Smooth muscle cell of the brain vasculature (primary cell): Measurements from ENCODE around the gene MAML1.
"Not testable (repeated sequence)": the region's sequence is repeated elsewhere in the genome, so short reads cannot be mapped to it uniquely, and the experiment has no call there.

Experiments used
- DNase-seq: peaks from one replicate; pipeline ENCODE4 v3.0.0-alpha.2; 2012; ENCODE audit warnings: low read depth, low spot score

The MAML1 gene

DNA sequence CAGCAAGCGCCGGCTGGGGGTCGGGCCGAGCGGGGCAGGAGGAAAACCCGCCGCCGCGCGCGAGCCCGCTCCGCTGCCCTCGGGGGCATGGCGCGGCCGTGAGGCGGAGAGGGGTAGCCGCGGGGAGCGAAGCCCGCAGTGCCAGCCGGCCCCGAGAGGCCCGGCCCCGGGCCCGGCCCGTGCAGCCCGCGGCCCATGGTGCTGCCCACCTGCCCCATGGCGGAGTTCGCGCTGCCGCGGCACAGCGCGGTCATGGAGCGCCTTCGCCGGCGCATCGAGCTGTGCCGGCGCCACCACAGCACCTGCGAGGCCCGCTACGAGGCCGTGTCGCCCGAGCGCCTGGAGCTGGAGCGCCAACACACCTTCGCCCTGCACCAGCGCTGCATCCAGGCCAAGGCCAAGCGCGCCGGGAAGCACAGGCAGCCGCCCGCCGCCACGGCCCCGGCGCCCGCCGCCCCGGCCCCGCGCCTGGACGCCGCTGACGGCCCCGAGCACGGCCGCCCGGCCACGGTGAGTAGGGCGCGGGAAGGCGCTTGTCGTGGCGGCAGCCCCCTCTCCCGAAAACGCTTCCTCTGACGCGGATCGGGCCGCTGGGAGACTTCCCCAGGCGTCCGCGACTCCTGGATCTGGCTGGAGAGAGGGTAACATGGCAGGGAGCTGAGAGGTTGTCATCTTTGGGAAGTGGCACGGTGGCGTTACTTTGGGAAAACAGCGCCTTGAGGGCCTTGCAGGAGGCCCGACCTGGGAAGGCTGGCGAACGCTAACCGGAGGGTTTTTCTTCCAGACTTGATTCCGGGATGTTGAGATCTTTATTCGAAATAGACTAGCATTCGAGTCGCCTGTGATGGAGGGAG is 523 bp downstream of the MAML1 start:
- no peak for DNase-seq

DNA sequence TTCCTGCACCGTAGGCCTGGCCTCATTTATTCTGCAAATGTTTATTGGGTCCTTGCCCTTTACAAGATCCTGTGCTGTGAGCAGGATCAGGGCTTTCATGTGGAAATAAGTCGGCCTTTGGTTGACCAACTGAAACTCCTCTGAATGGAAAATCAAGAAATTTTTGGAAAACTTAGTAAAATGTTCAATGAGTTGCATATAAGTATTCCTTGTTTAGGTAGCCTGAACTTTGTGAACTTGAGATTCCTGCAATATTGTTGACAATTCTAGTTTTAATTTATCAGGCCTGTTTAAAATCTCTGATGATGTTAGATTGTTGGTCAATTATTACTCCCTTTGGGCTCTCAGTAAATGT is 1.1 kb downstream of the MAML1 start:
- no peak for DNase-seq

DNA sequence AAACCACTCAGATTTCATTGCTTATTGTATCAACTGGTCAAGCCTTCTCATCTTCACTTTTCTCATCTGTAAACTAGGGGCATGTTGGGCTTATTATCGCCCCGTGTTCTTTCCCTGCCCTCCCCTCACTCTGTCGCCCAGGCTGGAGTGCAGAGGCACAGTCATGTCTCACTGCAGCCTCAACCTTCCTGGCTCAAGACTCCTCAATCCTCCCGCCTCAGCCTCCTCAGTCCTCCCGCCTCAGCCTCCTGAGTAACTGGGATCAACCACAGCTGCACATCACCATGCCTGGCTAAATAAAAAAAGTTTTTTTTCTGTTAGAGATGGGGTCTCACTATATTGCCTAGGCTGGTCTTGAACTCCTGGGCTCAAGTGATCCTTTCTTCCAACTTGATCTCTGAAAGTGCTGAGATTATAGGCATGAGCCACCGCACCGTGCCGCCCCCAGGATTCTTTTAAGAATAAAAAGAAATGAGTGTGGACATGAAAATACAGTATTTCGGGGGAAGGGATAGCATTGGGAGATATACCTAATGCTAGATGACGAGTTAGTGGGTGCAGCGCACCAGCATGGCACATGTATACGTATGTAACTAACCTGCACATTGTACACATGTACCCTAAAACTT is 2.0 kb downstream of the MAML1 start:
- no peak for DNase-seq

DNA sequence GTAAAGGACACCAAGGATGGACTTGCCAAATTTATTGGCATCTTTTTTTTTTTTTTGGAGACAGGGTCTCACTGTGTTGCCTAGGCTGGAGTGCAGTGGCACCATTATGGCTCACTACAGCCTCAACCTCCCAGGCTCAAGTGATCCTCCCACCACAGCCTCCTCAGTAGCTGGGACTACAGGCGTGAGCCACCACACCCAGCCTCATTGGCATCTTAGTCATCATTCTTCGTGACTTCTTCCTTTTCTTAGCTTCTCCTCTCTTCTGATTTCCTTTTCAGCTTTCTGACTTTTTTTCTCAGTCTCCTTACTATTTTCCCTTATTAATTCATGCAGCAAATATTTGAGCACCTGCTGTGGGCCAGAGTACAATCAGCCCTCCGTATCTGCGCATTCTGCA is 6.1 kb downstream of the MAML1 start:
- no peak for DNase-seq

DNA sequence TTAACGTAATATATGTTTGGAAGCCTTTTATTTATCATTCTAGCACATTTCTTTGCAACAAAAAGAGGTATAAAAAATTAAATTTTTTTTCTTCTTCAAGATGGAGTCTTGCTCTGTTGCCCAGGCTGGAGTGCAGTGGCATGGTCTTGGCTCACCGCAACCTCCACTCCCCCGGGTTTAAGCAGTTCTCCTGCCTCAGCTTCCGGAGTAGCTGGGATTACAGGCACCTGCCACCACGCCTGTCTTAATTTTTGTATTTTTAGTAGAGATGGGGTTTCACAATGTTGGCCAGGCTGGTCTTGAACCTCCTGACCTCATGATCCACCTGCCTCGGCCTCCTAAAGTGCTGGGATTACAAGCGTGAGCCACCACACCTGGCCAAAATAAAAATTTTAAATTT is 11.5 kb downstream of the MAML1 start:
- not testable (repeated sequence) for DNase-seq

DNA sequence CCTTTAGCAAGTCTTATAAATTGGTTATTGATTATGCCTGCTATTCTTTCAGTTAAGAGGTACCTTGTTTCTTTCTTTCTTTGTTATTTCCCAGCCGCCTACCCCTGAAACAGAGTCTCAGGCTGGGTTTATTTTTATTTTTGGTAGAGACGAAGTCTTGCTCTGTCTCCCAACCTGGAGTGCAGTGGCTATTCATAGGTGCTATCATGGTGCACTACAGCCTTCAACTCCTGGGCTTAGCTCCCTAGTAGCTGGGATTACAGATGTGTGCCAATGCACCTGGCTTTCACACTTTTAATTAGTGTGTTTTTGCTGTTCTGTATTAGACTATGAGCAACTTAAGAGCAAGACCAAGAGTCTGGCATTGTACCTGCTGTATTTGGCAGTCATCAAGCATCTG is 14.2 kb downstream of the MAML1 start:
- no peak for DNase-seq

DNA sequence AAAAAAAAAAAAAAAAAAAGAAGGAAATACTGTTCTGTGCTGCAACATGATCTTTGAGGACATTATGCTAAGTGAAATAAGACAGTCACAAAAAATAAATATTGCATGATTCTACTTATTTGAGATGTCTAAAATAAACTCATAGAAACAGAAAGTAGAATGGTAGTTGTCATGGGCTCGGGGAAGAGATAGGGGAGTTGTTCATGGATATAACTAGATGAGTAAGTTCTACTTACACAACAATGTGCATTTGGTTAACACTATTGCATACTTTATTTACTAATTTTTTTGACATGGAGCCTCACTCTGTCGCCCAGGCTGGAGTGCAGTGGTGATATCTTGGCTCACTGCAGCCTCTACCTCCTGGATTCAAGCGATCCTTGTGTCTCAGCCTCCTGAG is 15.2 kb downstream of the MAML1 start:
- DNase-seq, result no peak

DNA sequence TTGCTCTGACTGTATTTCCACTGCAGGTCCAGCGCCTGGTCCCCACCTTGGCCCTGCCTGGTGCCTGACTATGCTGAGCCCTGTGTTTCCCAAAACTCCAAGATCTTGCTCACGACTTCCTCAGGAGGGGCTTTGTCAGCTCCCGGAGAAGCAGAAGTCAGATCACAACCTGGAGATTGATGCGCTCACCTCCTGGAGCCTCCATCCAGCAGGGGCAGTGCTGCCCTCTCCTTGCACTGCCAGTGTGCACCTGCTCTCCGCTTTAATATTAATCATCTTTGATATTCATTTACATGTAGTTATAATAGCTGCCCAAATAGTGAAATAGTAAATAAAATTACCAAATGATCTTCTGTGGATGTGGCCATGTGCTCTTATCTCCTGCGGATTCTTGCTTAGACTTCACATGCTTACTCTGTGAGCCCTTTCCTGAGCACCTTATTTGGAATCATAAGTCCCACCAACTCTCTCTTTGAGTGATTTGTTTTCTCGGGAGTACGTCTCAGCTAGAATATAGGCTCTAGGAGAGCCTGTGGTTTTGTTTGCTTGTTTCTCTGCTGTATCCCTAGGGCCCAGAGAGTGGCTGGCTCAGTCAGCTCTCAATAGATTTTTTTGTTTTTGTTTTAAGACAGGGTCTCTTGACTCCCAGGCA is 17.4 kb downstream of the MAML1 start:
- no peak for DNase-seq

DNA sequence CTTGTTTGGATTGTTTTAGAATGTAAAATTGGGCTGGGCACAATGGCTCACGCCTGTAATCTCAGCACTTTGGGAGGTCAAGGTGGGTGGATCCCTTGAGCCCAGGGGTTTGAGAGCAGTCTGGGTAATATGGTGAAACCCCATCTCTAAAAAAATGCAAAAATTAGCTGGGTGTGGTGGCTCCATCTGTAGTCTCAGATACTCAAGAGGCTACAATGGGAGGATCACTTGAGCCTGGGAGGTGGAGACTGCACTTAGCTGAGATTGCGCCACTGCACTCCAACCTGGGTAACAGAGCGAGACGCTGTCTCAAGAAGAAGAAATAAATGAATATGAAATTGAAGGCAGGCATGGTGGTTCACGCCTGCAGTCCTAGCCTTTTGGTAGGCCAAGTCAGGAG is 21.3 kb downstream of the MAML1 start:
- DNase-seq, result no peak

DNA sequence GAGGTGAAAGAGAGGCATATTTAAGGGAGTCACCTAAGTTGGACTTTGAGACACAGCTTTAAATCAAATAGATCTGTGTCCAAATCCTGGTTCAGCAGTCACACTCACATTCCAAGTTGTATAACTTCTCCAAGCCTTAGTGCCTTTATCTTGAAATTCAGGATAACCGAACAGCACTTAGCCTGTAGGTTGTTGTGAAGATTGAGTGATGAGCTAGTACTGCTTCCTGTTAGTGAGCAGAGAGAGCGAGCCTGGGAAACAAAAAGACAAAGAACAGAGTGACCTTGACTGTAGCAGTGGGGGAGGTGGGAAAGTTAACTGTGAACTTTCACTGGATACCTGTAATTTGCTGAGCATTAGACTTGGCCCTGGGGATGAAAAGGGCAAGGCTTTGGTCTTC is 22.4 kb downstream of the MAML1 start:
- no peak for DNase-seq

DNA sequence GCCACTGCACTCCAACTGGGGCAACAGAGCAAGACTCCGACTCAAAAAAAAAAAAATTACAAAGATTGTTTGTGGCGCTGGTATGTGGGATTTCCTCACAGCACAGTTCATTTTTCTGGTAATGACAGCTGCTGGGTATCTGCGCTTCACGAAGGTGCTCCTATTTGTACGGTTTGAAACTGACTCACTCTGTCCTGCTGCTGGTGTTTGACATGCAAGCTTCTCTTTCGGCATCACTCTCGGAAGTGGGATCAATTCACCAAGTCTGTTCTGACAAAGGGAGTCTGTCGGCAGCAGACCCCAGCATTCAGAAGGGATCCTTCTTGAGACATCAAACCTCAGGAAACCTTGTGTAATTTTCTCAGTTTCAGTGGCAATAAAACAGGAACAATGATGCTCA is 26.3 kb downstream of the MAML1 start:
- no peak for DNase-seq

DNA sequence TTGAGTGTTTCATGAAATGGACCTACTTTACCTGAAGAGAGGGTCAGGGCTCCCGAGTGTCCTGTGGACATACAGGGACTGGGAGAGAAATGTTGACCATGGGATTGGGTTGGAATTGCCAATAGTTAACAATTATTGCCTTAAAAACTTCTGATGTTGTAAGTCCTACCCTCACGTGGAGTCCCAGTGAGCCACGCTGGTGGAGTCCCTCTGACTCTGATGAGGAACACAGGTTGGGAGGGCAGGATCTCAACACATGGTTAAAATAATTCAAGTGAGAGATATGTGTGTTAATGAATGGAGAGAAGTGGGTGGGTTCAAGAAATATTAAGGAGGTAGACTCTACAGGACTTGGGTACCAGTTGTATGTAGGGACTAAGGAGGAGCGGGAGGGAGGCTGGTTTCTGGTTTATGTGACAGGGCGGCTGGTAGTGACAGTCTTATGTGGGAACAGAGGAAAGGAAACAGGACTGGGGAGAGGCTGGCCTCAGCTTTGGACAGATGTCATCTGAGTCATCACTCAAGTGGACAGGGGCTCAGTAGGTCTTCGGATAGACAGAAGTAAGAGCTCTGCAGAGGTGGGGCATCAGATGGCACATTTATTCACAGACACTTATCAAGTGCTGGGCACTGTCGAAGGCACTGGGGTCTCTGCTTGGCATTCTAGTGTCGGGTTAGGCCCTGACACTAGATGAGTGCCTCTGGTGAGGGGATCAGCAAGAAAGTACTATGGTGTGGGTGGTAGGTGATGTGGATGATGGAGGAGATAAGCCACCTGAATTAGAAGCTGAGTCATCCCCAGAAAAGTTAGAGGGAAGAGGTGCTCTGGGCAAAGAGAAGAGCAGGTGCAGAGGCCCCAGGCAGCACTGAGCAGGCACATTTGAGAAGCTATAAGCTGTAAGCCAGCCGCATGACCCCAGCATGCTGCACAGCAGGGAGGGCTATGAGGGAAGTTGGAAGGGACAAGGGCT is 27.2 kb downstream of the MAML1 start:
- DNase-seq, result no peak

DNA sequence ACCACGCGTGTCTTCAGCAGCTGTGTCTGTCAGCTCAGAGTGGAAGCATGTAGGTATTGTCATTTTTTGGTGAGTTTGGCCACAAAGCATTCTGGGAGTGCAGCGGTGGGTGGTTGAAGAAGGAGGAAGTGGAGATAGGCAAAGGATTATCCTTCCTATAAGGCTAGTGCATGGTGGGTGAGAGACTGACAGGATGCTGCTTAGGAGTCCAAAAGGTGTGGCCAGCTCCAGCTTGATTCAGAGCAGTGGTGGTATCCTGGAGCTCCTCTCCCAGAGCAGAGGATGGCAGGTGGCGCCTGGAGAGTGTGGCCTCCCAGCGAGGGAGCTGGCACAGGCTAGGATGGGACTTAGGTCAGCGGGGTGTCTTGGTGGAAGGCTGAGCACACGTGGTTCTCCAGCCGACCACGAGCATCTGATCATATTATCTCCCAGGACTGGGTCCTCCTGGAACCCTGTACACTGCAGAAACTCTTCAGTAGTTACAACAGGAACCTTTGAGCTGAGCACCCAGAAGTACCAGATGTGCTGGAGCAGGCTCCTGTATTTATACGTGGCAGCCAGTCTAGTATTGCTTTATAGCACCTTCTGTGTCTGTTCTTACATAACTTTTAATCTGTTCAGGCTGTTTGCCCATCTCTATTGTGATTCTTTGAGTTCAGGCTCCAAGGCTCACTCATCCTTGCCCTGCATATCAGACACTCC is 29.6 kb downstream of the MAML1 start:
- no peak for DNase-seq

DNA sequence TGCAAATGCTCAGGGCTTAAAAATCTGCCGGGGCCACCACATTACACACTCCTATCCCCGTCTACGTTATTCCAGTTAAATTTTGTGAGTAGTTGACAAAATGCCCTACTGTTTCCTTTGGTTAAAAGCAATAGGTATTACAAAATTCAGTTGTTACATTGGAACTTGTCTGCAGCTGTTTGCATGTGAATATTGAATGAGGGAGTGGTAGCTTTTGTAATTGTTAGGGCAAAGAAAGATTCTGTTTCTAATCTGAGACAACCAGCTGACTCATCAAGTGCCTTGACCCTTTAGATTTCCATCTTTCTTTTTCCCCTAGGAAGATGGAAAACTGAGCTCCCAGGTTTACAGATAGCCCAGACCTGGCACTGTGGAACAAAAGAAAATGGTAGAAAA is 30.2 kb downstream of the MAML1 start:
- DNase-seq, result no peak

DNA sequence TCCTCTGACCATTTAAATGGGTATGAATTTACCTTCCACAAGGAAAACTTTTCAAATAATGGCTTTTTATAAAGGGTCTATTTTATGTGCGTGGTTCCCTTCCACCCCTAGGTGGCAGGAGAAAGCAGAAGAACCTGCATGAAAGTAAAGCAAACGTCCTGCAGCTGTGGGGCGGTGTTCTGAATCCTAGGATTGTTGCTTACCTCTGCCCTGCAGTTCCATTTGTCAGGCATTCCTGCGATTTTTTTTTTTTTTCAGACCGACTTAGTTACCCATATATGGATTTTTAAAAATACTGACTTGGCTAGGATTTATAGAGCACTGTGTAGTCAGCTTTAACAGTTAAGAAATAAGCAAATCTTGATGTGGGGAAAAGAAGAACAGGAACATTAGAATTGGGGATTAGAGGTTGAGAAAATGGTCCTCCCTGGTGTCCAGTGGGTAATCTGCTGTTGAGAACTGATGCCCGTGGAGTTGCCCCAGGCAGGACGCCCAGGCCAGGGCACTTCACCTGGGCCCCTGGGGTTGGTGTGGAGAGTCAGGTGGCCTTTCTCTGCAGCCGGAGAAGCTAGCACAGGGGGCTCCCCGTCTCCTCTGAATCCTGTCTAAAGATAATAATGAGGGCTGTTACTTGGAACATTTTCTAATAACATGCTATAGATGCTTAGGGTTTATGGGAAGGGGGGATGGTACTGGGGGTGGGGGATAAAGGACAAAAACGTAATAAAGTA is 30.8 kb downstream of the MAML1 start:
- peak; percentile 57 for DNase-seq

DNA sequence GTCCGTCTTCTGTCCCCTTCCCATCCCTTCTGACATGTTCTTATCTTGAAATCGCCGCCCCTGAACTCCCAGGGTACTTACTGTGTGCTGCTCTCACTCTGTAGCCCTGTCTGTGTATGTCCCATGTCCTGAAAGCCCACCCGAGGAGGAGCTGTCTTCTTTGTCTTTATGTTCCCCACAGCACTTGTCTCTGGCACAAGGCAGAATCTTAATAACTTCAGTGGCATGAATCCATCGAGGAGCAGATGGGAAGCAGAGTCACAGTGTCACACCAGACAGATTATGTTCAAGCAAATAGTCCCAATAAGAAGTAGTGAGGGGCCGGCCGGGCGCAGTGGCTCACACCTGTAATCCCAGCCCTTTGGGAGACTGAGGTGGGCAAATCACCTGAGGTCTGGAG is 31.4 kb downstream of the MAML1 start:
- no peak for DNase-seq

DNA sequence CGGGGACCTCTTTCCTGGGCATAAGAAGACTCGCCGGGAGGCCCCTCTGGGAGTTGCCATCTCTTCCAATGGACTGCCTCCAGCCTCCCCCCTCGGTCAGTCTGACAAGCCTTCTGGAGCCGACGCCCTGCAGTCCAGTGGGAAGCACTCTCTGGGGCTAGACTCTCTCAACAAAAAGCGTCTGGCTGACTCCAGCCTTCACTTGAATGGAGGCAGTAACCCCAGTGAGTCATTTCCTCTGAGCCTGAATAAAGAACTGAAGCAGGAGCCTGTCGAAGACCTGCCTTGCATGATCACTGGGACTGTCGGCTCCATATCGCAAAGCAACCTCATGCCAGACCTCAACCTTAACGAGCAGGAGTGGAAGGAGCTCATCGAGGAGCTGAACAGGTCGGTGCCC is 32.8 kb downstream of the MAML1 start:
- peak; percentile 52 for DNase-seq

DNA sequence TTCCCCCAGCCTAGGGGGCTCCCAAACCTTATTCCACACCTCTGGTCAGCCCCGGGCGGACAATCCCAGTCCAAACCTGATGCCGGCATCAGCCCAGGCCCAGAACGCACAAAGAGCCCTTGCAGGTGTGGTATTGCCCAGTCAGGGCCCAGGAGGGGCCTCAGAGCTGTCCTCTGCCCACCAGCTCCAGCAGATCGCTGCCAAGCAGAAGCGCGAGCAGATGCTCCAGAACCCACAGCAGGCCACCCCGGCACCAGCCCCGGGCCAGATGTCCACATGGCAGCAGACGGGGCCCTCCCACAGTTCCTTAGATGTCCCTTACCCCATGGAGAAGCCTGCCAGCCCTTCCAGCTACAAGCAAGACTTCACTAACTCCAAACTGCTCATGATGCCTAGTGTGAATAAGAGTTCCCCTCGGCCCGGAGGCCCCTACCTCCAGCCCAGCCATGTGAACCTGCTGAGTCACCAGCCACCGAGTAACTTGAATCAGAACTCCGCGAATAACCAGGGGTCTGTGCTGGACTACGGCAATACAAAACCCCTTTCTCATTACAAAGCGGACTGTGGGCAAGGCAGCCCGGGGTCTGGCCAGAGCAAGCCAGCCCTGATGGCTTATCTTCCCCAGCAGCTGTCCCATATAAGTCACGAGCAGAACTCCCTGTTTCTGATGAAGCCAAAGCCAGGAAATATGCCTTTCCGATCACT is 33.6 kb downstream of the MAML1 start:
- DNase-seq, result no peak

DNA sequence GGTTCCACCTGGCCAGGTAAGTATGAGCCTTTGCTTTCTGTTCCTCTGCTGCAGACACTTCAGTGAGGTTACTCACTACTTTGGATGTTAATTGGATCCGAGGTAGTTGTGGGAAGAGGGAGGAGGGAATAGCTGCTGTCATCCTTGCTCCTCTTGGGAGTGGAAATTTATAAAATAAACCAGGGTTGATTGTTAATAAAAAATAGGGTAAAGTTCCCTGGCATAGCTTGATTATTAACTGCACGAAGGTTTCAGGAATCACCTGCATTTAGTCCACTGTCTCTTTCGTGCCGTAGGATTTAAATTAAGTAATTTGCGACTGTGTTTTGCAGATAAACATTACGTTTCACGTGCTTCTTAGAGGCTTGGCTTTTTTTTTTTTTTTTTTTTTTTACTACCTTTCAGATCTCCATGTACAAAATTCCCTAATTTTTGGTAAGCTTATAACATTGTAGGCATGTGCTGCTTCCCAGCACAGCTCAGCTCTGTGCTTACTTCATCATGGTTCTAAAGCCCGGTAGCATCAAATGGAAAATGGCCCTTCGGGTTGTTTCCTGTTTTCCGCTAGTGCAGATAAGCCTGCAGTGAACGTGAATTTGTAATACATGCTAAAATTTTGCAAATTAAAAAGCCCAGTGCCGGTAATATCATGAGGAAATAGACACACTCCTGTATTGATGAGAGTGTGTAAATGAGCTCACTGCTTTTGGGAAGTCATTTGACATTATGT is 34.3 kb downstream of the MAML1 start:
- DNase-seq, result no peak
